ENCODE results near the gene NXPE1.

DNA sequence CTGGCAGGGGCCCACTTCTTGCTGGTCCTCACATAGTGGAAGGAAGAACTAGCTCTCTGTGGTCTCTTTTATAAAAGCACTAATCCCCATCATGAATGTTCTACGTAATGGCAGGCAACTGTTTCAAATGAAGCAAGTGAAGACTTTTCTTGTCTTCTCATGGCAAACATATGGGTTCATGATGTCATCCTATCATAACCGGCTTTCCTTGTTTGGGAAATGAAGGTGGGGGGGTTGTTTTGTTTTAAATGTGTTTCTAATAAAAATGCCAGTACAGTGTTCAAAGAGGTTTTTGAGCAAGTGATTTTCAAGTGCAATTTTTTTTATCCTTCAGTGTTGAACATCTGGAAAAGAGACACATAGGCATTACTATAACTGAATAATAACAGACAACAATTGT is 87.0 kb downstream of the NXPE1 start:
- TF ChIP-seq CTCF (IDR thresholded peaks at IDR 0.05) (no peak), POLR2AphosphoS5 (IDR thresholded peaks at IDR 0.05; ENCODE audit: low read depth, low read length) (no peak), REST (IDR thresholded peaks at IDR 0.05; ENCODE audit: insufficient read depth in 1 of 2, low read depth in 2 of 2, low read length in 1 of 2) (no peak)

Measured in Panc1 (cell line).